ENCODE measurements around the gene HINT3. TPM values are rescaled to one million over a fixed set of nuclear protein-coding genes. Genes with fewer than 3 reads are reported as not detected.

The HINT3 gene
- total and polyA plus RNA-seq, 2 of the 13 experiments (the other 11 are each of a cell fraction or from before 2014, with no cell fraction given): 3.1 to 22.8 TPM

DNA sequence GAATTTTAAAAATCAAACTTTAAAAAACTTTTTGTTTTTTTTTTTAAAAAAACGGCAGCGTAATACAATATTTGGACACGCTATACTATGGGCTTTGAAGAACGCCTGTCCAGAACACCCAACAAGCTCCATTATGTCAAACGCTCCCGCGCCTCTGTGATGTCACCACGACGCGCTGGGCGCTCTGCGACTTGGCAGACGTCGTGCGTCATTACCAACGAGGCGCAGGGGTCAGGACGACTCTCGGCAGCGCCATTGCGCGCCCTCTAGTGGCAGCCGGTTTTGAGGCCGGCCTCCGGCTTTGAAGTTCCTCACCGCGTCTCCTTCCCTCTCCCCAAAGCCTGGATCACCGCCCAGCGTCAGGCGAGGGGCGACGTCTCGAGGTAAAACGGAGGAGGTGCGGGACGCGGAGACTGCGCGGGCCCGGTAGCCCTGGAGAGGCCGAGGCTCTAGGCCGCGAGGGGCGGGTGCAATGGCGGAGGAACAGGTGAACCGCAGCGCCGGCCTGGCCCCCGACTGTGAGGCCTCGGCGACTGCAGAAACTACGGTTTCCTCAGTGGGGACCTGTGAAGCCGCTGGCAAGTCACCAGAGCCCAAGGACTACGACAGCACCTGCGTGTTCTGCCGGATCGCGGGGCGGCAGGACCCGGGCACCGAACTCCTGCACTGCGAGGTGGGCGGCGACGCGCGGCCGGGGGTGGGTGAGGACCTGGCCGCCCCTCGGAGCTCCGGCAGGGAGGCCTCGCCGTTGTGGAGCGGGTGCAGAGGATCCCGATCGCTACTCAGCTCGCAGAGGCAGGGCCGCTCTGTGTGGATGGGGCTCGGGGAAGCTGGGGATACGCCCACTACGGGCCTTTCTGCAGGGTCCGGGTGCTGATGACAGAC lies at the start of gene HINT3 (continued):
- no peak for TF ChIP-seq ZNF646 (CRISPR knock-in tag; IDR thresholded peaks at IDR 0.05)
- peak; percentile 52; the same call in 1 of the 2 replicates for TF ChIP-seq AFF4 (CRISPR knock-in tag; IDR thresholded peaks at IDR 0.05)
- no peak for TF ChIP-seq TOE1 (CRISPR knock-in tag; IDR thresholded peaks at IDR 0.05)
- TF ChIP-seq MXI1 (IDR thresholded peaks at IDR 0.05; ENCODE audit: borderline replicate concordance, low read depth, low read length): peak; percentile 88; the same call in 2 of the 3 replicates
- peak; percentile 86; the same call in 1 of the 2 replicates for TF ChIP-seq ZNF30 (CRISPR knock-in tag; IDR thresholded peaks at IDR 0.05)
- peak; percentile 74; the same call in 1 of the 2 replicates for TF ChIP-seq PRDM15 (CRISPR knock-in tag; IDR thresholded peaks at IDR 0.05)
- TF ChIP-seq ZFX (CRISPR knock-in tag; IDR thresholded peaks at IDR 0.05; ENCODE audit: low read depth): peak; percentile 99
- peak; percentile 98; the same call in 1 of the 2 replicates for TF ChIP-seq ZSCAN5A (CRISPR knock-in tag; IDR thresholded peaks at IDR 0.05; ENCODE audit: borderline replicate concordance)
- peak; percentile 83 for TF ChIP-seq ZNF766 (CRISPR knock-in tag; IDR thresholded peaks at IDR 0.05; ENCODE audit: borderline replicate concordance)
- TF ChIP-seq PAF1 (CRISPR knock-in tag; IDR thresholded peaks at IDR 0.05): no peak
